T-cell (primary cell): ENCODE measurements around the gene PPM1L. TPM values are rescaled to one million over a fixed set of nuclear protein-coding genes. Genes with fewer than 3 reads are reported as not detected.

Experiments used
- ATAC-seq, 4 experiments: fragments of 200-7000 bp in 3 of 4; fragments of 150-1000 bp in 1 of 4; cut with Tn5 transposase; replicated peaks in 1 of 4; 1 replicate in 3 of 4; 2 replicates in 1 of 4; pipeline ENCODE4 v1.10.0; 2021; ENCODE audit warnings: moderate library complexity in 3 of 4, mild to moderate bottlenecking in 2 of 4, moderate number of reproducible peaks in 1 of 4
- CTCF ChIA-PET, 2 donors: fragments of 300-600 bp; sonication (Branson Sonifier 250); formaldehyde crosslinking; loops; one replicate each; lab custom pipeline; 2022; ENCODE audit warnings: antibody characterized with exemption in 2 of 2; lab: Charles Lee
- POLR2A ChIA-PET, 2 donors: fragments of 300-600 bp; sonication (Branson Sonifier 250); formaldehyde crosslinking; loops; one replicate each; lab custom pipeline; 2022; ENCODE audit warnings: antibody characterized with exemption in 2 of 2; lab: Charles Lee
- DNase-seq, 35 experiments: peaks; one replicate each; pipeline versions ENCODE4 v3.0.0 to v3.0.0-alpha.2; 2013 to 2023
- H3K27ac ChIP-seq: one replicate; pipeline ENCODE4 v1.5.1; 2013; ENCODE audit warnings: low read length
- H3K27me3 ChIP-seq, 2 experiments: replicated peaks in 1 of 2; 1 replicate in 1 of 2; 2 replicates in 1 of 2; pipeline versions ENCODE4 v1.6.1 to v1.7.0; 2013; ENCODE audit warnings: low read length in 1 of 2, mixed read lengths in 1 of 2; ENCODE audit not compliant: control insufficient read depth in 2 of 2, insufficient read depth in 2 of 2; ENCODE audit errors: extremely low read depth in 1 of 2
- H3K36me3 ChIP-seq, 2 donors: 1 replicate in 1 of 2; 2 replicates in 1 of 2; pipeline versions ENCODE4 v1.6.1 to v1.7.0; 2013; ENCODE audit warnings: low read length in 1 of 2; ENCODE audit not compliant: control insufficient read depth in 2 of 2, insufficient read depth in 1 of 2; ENCODE audit errors: extremely low read depth in 1 of 2
- H3K4me1 ChIP-seq, 2 experiments: 1 replicate in 1 of 2; 2 replicates in 1 of 2; pipeline versions ENCODE4 v1.6.1 to v1.7.0; 2013; ENCODE audit warnings: low read length in 2 of 2, mixed read lengths in 1 of 2; ENCODE audit not compliant: insufficient read depth in 2 of 2, control insufficient read depth in 1 of 2; ENCODE audit errors: extremely low read depth in 1 of 2
- H3K4me3 ChIP-seq, 2 donors: 1 replicate in 1 of 2; 2 replicates in 1 of 2; pipeline versions ENCODE4 v1.5.1 to v1.7.0; 2013; ENCODE audit warnings: mild to moderate bottlenecking in 2 of 2, low read length in 1 of 2, moderate library complexity in 1 of 2; ENCODE audit not compliant: control insufficient read depth in 1 of 2; ENCODE audit errors: extremely low read depth in 1 of 2
- H3K9me3 ChIP-seq: 2 replicates; pipeline ENCODE4 v1.7.0; 2013
- H3K27ac Mint-ChIP-seq, 2 donors: one replicate each; pipeline ENCODE4 v1.8.0; 2020 to 2021; ENCODE audit warnings: mild to moderate bottlenecking in 2 of 2, mixed read lengths in 2 of 2
- H3K27me3 Mint-ChIP-seq, 2 donors: one replicate each; pipeline ENCODE4 v1.8.0; 2021 to 2022; ENCODE audit warnings: mixed read lengths in 2 of 2
- H3K36me3 Mint-ChIP-seq: one replicate; pipeline ENCODE4 v1.8.0; 2021; ENCODE audit warnings: mixed read lengths
- H3K4me1 Mint-ChIP-seq, 3 donors: one replicate each; pipeline ENCODE4 v1.8.0; 2020 to 2022; ENCODE audit warnings: mixed read lengths in 3 of 3, mild to moderate bottlenecking in 1 of 3
- H3K4me3 Mint-ChIP-seq, 3 donors: one replicate each; pipeline ENCODE4 v1.8.0; 2020 to 2022; ENCODE audit warnings: mild to moderate bottlenecking in 3 of 3, mixed read lengths in 3 of 3, moderate library complexity in 3 of 3
- H3K9me3 Mint-ChIP-seq, 3 donors: one replicate each; pipeline ENCODE4 v1.8.0; 2020 to 2022; ENCODE audit warnings: mixed read lengths in 3 of 3
- WGBS: methylation state at CpG from one replicate; pipeline ENCODE4 v1.1.5; 2013; ENCODE audit warnings: missing lambda C conversion rate; ENCODE audit not compliant: insufficient coverage; 5-methylcytosine and 5-hydroxymethylcytosine counted together
- total RNA-seq, 35 experiments: library from RNA in 6 of 35; stranded (reverse) in 6 of 35; fragments of 120-200 nt in 1 of 35; gene quantifications; one replicate each; pipeline versions ENCODE4 v1.2.1 to v1.2.4 and lab custom pipeline; 2013 to 2026

PPM1L gene
- total RNA-seq, 5 donors from 2014 or later (not counting 1 experiment from before 2014, with no cell fraction given): 4.8 to 6.4 (median 5.7) TPM

DNA sequence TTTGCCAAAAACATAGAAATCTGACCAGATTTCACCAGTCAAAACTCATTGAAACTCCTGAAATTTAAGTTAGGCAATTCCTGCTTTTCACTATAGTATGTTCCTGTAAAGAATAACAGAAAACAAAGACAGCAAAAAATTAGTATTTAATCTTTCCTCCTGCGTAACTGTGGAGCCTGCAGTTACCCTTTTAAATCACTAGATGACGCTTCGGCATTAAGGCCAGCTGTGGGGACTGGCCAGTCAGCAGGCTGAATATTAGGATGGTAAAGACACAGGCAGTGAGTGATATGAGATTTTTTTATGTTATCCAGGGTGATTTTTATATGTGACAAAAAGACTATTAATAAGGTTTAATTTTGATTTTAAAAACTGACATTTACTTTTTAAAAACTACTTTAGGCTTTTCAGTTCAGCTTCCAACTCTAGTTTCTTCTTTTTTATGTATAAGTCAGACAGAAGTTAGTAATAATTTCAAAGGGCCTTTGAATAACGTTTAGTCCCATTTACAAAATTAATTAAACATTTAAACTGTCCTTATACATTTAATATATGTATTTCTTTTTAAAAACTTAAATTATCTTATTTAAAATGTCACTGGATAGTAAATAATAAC is 165.1 kb downstream of the PPM1L start:
- no peak for ATAC-seq
- no peaks in the 10 kb centered on the region for H3K36me3 Mint-ChIP-seq
- CTCF ChIA-PET: no interaction called here
- H3K27me3 Mint-ChIP-seq: no peaks in the 10 kb centered on the region
- POLR2A ChIA-PET: no interaction called here
- Histone ChIP-seq H3K27me3 (no peaks in the 10 kb centered on the region), H3K4me1 (no peaks in the 10 kb centered on the region), H3K9me3 (no peaks in the 10 kb centered on the region), H3K4me3 (no peak overlapping the region), H3K27ac (no peak overlapping the region), H3K36me3 (no peaks in the 10 kb centered on the region)
- H3K27ac Mint-ChIP-seq: no peak overlapping the region
- no CpG with 5 or more reads among the region's 4 CpGs for WGBS
- no peak for DNase-seq
- no peaks in the 10 kb centered on the region for H3K4me1 Mint-ChIP-seq
- no peaks in the 10 kb centered on the region for H3K9me3 Mint-ChIP-seq
- no peak overlapping the region for H3K4me3 Mint-ChIP-seq

DNA sequence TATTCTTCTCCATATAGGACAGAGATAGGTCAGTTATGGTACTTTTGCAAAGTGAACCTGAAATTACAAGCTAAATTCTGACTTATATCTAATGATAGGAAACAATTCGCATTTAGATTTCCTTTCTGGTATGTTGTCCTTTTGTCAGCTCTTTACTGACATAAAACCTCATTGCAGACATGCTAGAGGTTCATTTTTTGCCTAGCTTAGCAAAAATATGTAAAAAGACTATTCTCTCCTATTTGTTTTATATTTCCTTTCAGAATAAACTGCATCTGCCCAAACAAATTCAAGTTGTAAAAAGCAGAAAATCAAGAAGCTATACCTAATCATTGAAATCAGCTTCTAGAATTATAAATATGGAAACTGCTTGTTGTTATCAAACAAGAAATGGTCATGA is 168.7 kb downstream of the PPM1L start:
- Histone ChIP-seq H3K9me3 (no peaks in the 10 kb centered on the region), H3K4me3 (no peak overlapping the region), H3K27me3 (no peaks in the 10 kb centered on the region), H3K4me1 (no peaks in the 10 kb centered on the region), H3K27ac (no peak overlapping the region), H3K36me3 (no peaks in the 10 kb centered on the region)
- Mint-ChIP-seq H3K9me3 (no peaks in the 10 kb centered on the region), H3K4me3 (no peak overlapping the region), H3K27ac (no peak overlapping the region), H3K4me1 (no peaks in the 10 kb centered on the region), H3K36me3 (no peaks in the 10 kb centered on the region), H3K27me3 (peaks cover 0 to 3% of the 10 kb centered on the region in 2 donors)
- POLR2A ChIA-PET: no interaction called here
- no peak for DNase-seq
- CTCF ChIA-PET: interaction anchor here in 1 of 2 donors (0.7 kb wide), 1 partner anchor 216 kb away, joined by 3 read pairs; no protein-coding TSS in a partner anchor
- no CpG with 5 or more reads among the region's 1 CpG for WGBS
- no peak for ATAC-seq

DNA sequence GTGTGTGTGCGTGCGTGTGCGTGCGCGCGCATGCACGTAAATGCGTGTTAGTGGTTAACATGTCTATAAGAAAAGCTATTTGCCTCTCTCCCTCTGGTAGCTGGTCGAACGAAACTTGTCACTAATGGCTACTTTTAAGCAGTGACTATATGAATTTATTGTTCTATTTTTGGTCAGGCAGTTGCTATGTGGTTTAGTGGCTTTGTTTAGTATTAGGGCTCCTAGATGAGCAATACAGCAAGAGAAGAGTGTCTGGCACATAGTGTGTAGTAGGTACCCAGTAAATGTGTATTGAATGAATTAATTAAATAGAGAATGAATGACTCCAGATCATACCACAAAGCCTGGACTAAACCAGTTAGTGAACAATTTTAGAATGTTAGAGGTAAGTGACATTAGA is 171.6 kb downstream of the PPM1L start:
- ChIA-PET CTCF (interaction anchor here (0.9 to 1.3 kb wide), 3 partner anchors 11 to 22 kb away, joined by 3 read pairs; no protein-coding TSS in a partner anchor), POLR2A (no interaction called here)
- Mint-ChIP-seq H3K9me3 (no peaks in the 10 kb centered on the region), H3K4me3 (no peak overlapping the region), H3K4me1 (no peaks in the 10 kb centered on the region), H3K36me3 (no peaks in the 10 kb centered on the region), H3K27me3 (peaks cover 0 to 3% of the 10 kb centered on the region in 2 donors), H3K27ac (no peak overlapping the region)
- Histone ChIP-seq H3K9me3 (no peaks in the 10 kb centered on the region), H3K4me3 (no peak overlapping the region), H3K27ac (no peak overlapping the region), H3K4me1 (no peaks in the 10 kb centered on the region), H3K36me3 (no peaks in the 10 kb centered on the region), H3K27me3 (no peaks in the 10 kb centered on the region)
- DNase-seq (no peak), ATAC-seq (no peak)
- no CpG with 5 or more reads among the region's 10 CpGs for WGBS

DNA sequence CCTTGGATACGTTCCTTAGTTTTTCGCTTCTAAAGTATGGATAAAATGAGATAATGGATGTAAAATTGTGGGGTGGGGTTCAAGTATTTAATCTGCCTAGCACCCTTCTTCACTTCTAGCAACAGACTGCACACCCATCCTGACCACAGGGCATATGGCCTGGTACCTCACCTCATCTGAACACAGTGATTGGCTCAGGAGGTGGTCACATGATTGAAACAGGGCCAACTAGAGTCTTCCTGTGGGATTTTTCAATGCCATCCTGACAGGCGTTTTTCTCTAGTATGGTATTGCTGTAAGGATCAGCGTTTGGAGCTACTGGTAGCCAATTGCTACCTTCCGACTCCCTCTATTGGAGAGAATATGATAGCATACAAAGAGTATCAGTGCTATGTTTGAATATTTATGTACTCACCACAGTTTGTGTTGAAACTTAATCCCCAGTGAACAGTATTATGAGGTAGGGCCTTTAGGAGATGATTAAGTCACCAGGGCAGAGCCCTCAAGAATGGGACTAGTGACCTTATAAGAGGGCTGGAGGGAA is 172.2 kb downstream of the PPM1L start:
- no peak overlapping the region for H3K27ac Mint-ChIP-seq
- H3K27me3 Mint-ChIP-seq: peaks cover 0 to 3% of the 10 kb centered on the region in 2 donors
- WGBS: 60% methylated on average over 1 of the region's 5 CpGs
- ChIA-PET CTCF (interaction anchor here in 1 of 2 donors (0.9 kb wide), 1 partner anchor 12 kb away, joined by 3 read pairs; no protein-coding TSS in a partner anchor), POLR2A (no interaction called here)
- no peak for ATAC-seq
- H3K4me1 ChIP-seq: no peaks in the 10 kb centered on the region
- H3K36me3 ChIP-seq: no peaks in the 10 kb centered on the region
- H3K27me3 ChIP-seq: no peaks in the 10 kb centered on the region
- DNase-seq: no peak
- H3K9me3 Mint-ChIP-seq: no peaks in the 10 kb centered on the region
- H3K4me1 Mint-ChIP-seq: no peaks in the 10 kb centered on the region
- no peaks in the 10 kb centered on the region for H3K9me3 ChIP-seq
- no peaks in the 10 kb centered on the region for H3K36me3 Mint-ChIP-seq
- H3K4me3 ChIP-seq: no peak overlapping the region
- no peak overlapping the region for H3K4me3 Mint-ChIP-seq
- no peak overlapping the region for H3K27ac ChIP-seq

DNA sequence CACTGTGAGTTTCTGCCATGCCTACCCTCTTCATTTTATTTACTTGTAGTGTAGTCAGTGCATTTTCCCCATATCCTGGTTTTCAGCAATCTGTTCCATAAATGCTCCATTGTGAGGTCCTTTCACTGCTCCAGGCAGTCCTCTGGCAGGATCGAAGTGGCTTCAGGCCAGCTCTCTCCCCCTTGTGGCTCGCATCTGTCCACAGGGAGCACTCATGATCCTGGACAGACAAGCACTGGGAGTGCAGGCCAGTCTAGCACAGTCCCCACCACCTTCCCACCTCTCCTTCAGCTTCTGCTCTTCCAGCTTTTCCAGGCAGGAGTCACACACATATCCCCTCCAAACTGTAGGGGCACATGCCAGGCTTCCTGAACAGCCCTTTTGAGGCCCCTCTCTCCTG is 173.6 kb downstream of the PPM1L start:
- no peaks in the 10 kb centered on the region for H3K36me3 ChIP-seq
- no peaks in the 10 kb centered on the region for H3K4me1 ChIP-seq
- Mint-ChIP-seq H3K4me1 (no peaks in the 10 kb centered on the region), H3K27me3 (peaks cover 0 to 3% of the 10 kb centered on the region in 2 donors), H3K36me3 (no peaks in the 10 kb centered on the region), H3K4me3 (no peak overlapping the region), H3K9me3 (no peaks in the 10 kb centered on the region), H3K27ac (no peak overlapping the region)
- no peak for DNase-seq
- no peaks in the 10 kb centered on the region for H3K9me3 ChIP-seq
- no peak overlapping the region for H3K4me3 ChIP-seq
- H3K27ac ChIP-seq: no peak overlapping the region
- no peak for ATAC-seq
- POLR2A ChIA-PET: no interaction called here
- CTCF ChIA-PET: no interaction called here
- no peaks in the 10 kb centered on the region for H3K27me3 ChIP-seq
- 88% methylated on average over 2 of the region's 2 CpGs for WGBS

DNA sequence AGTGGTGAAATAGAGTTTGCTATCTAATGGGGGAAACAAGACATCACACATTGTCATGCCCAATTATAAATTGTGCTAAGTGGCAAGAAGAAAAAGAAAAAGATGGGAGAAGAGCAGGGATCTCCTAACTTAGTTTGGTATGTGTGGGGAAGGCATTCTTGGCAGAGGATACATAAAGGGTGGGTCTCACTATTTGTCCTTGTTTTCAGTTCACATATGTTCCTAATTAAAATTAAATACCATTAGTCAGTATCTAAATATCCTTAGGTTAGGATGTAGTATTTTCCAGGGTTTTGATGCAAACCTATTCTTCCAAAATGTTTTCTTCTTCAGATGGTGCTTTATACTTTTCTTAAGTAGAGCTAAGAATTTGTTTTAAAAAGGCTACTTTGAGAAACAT is 175.4 kb downstream of the PPM1L start:
- H3K36me3 Mint-ChIP-seq: no peaks in the 10 kb centered on the region
- no peak for ATAC-seq
- no peak overlapping the region for H3K27ac ChIP-seq
- DNase-seq: no peak
- no peaks in the 10 kb centered on the region for H3K9me3 Mint-ChIP-seq
- peaks cover 0 to 3% of the 10 kb centered on the region in 2 donors for H3K27me3 Mint-ChIP-seq
- H3K4me1 ChIP-seq: no peaks in the 10 kb centered on the region
- no peaks in the 10 kb centered on the region for H3K9me3 ChIP-seq
- no peak overlapping the region for H3K27ac Mint-ChIP-seq
- POLR2A ChIA-PET: no interaction called here
- no peak overlapping the region for H3K4me3 Mint-ChIP-seq
- no peak overlapping the region for H3K4me3 ChIP-seq
- no peaks in the 10 kb centered on the region for H3K27me3 ChIP-seq
- H3K36me3 ChIP-seq: no peaks in the 10 kb centered on the region
- no peaks in the 10 kb centered on the region for H3K4me1 Mint-ChIP-seq
- CTCF ChIA-PET: interaction anchor here (0.8 to 1.6 kb wide), 2 partner anchors 10 to 19 kb away, joined by 3 to 6 read pairs; no protein-coding TSS in a partner anchor
